Transverse colon (tissue), 4 donors: ENCODE data around the gene PNKP. TPM values are rescaled to one million over a fixed set of nuclear protein-coding genes. Genes with fewer than 3 reads are reported as not detected.

Experiments used
- DNase-seq: peaks from one replicate; pipeline ENCODE4 v3.0.0-alpha.2; 2019
- H3K27ac ChIP-seq, 4 donors: fragments of 200-600 bp; sonication (generic); 2 replicates each; pipeline ENCODE4 v1.5.1; 2016 to 2018; ENCODE audit warnings: inconsistent platforms in 4 of 4
- H3K27me3 ChIP-seq: fragments of 200-600 bp; sonication (generic); 2 replicates; pipeline ENCODE4 v1.5.1; 2017; ENCODE audit warnings: inconsistent platforms
- H3K36me3 ChIP-seq, 4 donors: fragments of 200-600 bp; sonication (generic); 2 replicates each; pipeline ENCODE4 v1.5.1; 2017 to 2019; ENCODE audit warnings: inconsistent platforms in 4 of 4
- H3K4me1 ChIP-seq, 4 donors: fragments of 200-600 bp; sonication (generic); 2 replicates each; pipeline ENCODE4 v1.5.1; 2017 to 2020; ENCODE audit warnings: inconsistent platforms in 4 of 4
- H3K4me3 ChIP-seq, 4 donors: fragments of 200-600 bp; sonication (generic); 1 replicate in 1 of 4; 2 replicates in 3 of 4; pipeline versions ENCODE4 v1.5.1 to v1.6.1; 2017 to 2019; ENCODE audit warnings: inconsistent platforms in 4 of 4
- H3K9me3 ChIP-seq, 2 donors: fragments of 200-600 bp; sonication (generic); 2 replicates each; pipeline ENCODE4 v1.5.1; 2017 to 2019; ENCODE audit warnings: inconsistent platforms in 2 of 2
- EP300 ChIP-seq: sonication (generic); formaldehyde crosslinking; IDR thresholded peaks from one replicate; pipeline ENCODE4 v1.6.1; 2017; ENCODE audit warnings: antibody characterized with exemption, low read depth
- POLR2A ChIP-seq: fragments of 450-650 bp; IDR thresholded peaks from one replicate; pipeline ENCODE4 v1.6.1; 2016; ENCODE audit warnings: antibody characterized with exemption, mild to moderate bottlenecking, moderate library complexity
- POLR2AphosphoS5 ChIP-seq, 3 donors: sonication (generic); formaldehyde crosslinking; IDR thresholded peaks; one replicate each; pipeline ENCODE4 v1.6.1; 2016; ENCODE audit warnings: antibody characterized with exemption in 3 of 3
- WGBS, 2 donors: methylation state at CpG; one replicate each; pipeline ENCODE4 v1.1.5; 2018; ENCODE audit warnings: low coverage in 1 of 2; 5-methylcytosine and 5-hydroxymethylcytosine counted together
- in situ Hi-C, 4 donors: fragments of 200-750 bp; cut with MboI; loops; one replicate each; pipeline versions ENCODE4 v1.15.0 to v1.15.1; 2017; ENCODE audit warnings: low sequenced_read_pairs in 3 of 4, low pct_ligation_motif_present in 1 of 4, low pct_unique_long_range_greater_than_20kb in 1 of 4
- intact Hi-C: fragments of 100-400 bp; cut with DNase I; formaldehyde crosslinking; loops from one replicate; pipeline ENCODE4 v1.15.1; 2023; ENCODE audit warnings: low total_unique reads
- total RNA-seq, 4 donors: library from RNA; depleted of rRNA; stranded (reverse); fragments of >200 nt; gene quantifications; one replicate each; pipeline ENCODE4 v1.1.0, GENCODE V29; 2016
- TF ChIP-seq, protein P1 (sequence below), 5 experiments: fragments of 200-600 bp in 3 of 5; fragments of 450-650 bp in 2 of 5; sonication (generic) in 3 of 5; IDR thresholded peaks; 1 replicate in 2 of 5; 2 replicates in 3 of 5; pipeline ENCODE4 v1.5.1; 2016 to 2017; ENCODE audit warnings: antibody characterized with exemption in 5 of 5, inconsistent platforms in 3 of 5, mild to moderate bottlenecking in 2 of 5, moderate library complexity in 1 of 5

PNKP gene
- total RNA-seq, 4 donors from 2014 or later = 60.8 to 128 (median 99.6) TPM

DNA sequence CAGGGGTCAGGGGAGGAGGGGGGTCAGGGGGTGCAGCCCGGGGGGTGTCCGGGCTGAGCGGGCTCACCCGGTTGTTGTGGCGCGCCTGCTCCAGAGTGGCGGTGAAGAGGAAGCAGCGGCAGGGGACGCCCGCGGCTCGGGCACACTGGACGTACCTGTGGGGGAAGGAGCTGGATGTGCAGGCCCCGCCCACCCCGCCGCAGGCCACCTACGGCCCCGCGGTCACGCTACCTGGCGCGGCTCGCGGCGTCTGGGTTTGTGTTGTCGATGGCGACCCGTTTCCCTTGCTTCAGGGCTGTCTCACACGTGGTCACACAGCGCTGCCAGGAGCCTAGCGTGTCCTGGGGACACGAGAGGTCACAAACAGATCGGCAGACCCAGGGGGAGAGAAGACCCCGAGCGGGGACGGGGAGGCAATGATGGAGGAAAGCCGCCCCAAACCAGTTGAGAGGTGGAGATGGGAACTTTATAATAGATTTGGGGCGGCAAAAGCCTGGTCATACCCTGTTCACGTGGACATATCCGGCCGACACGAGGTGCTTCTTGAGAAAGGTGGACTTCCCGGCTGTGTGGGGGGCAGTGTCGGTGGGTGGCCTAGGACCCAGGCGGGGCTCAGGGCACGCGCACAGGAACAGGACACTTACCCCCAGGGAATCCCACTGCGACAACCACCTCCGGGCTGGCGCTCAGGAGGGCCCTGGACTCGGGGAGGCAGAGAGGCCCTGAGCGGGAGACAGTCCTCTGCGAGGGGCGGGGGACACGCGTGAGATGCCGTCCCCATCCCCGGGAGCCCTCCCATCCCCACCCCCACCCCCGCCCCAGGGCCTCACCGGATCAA, 5.6 kb downstream of the PNKP start:
- intact Hi-C loops (no loop called here), in situ Hi-C loops (loop anchor here in 1 of 4 donors (10.0 to 25.0 kb wide), 2 partner anchors 47 to 374 kb away; partner anchors contain the start of genes FUZ, MED25, RPL13A and RPS11)
- DNase-seq = no peak
- H3K36me3 ChIP-seq = peaks cover 0 to 11% (median 2%) of the 10 kb centered on the region in 4 donors
- no peak overlapping the region for H3K4me3 ChIP-seq
- H3K9me3 ChIP-seq = no peaks in the 10 kb centered on the region
- WGBS, 2 donors = 88% methylated on average over 50 of the region's 60 CpGs; no CpG with 5 or more reads in 1 of the 2 donors
- TF ChIP-seq POLR2AphosphoS5 (IDR thresholded peaks at IDR 0.05) = no peak
- no peak for TF ChIP-seq POLR2A
- TF ChIP-seq EP300 = no peak
- TF ChIP-seq, protein P1, sequence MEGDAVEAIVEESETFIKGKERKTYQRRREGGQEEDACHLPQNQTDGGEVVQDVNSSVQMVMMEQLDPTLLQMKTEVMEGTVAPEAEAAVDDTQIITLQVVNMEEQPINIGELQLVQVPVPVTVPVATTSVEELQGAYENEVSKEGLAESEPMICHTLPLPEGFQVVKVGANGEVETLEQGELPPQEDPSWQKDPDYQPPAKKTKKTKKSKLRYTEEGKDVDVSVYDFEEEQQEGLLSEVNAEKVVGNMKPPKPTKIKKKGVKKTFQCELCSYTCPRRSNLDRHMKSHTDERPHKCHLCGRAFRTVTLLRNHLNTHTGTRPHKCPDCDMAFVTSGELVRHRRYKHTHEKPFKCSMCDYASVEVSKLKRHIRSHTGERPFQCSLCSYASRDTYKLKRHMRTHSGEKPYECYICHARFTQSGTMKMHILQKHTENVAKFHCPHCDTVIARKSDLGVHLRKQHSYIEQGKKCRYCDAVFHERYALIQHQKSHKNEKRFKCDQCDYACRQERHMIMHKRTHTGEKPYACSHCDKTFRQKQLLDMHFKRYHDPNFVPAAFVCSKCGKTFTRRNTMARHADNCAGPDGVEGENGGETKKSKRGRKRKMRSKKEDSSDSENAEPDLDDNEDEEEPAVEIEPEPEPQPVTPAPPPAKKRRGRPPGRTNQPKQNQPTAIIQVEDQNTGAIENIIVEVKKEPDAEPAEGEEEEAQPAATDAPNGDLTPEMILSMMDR (IDR thresholded peaks at IDR 0.05) = no peak
- H3K27me3 ChIP-seq = no peaks in the 10 kb centered on the region
- peak overlapping the region; percentile 39 to 51 (median 48) for H3K27ac ChIP-seq
- H3K4me1 ChIP-seq = peaks cover 11 to 32% (median 29%) of the 10 kb centered on the region in 4 donors

DNA sequence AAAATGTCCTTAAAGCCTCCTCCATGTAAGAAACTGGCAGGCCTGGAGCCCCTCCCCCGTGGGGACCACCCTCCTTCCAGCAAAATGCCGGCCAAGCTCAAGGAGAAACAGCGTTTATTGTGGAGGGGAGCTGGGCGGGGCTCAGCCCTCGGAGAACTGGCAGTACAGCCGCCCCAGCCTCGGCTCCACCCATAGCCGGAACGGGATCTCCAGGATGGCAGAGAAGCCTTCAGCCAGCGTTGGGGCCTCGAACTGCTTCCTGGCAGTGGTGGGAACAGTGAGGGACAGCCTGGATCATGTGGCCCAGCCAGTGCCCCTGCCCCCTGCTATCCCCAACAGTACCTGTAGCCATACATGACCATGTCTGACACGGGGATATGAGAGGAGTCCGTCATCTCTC, 6.3 kb downstream of the PNKP start:
- DNase-seq = peak; percentile 67
- no peak overlapping the region for H3K4me3 ChIP-seq
- peak overlapping the region; percentile 39 to 51 (median 48) for H3K27ac ChIP-seq
- intact Hi-C loops = no loop called here
- 39% methylated on average over 13 of the region's 13 CpGs; no CpG with 5 or more reads in 1 of the 2 donors for WGBS, 2 donors
- TF ChIP-seq POLR2AphosphoS5 (IDR thresholded peaks at IDR 0.05) = no peak
- TF ChIP-seq, protein P1 (IDR thresholded peaks at IDR 0.05) = no peak
- TF ChIP-seq POLR2A = no peak
- no peak for TF ChIP-seq EP300
- peaks cover 0 to 11% (median 2%) of the 10 kb centered on the region in 4 donors for H3K36me3 ChIP-seq
- H3K4me1 ChIP-seq = peaks cover 5 to 26% (median 23%) of the 10 kb centered on the region in 4 donors
- no peaks in the 10 kb centered on the region for H3K27me3 ChIP-seq
- in situ Hi-C loops = loop anchor here in 1 of 4 donors (10.0 to 25.0 kb wide), 2 partner anchors 46 to 374 kb away; partner anchors contain the start of genes FUZ, MED25, RPL13A and RPS11
- H3K9me3 ChIP-seq = no peaks in the 10 kb centered on the region

DNA sequence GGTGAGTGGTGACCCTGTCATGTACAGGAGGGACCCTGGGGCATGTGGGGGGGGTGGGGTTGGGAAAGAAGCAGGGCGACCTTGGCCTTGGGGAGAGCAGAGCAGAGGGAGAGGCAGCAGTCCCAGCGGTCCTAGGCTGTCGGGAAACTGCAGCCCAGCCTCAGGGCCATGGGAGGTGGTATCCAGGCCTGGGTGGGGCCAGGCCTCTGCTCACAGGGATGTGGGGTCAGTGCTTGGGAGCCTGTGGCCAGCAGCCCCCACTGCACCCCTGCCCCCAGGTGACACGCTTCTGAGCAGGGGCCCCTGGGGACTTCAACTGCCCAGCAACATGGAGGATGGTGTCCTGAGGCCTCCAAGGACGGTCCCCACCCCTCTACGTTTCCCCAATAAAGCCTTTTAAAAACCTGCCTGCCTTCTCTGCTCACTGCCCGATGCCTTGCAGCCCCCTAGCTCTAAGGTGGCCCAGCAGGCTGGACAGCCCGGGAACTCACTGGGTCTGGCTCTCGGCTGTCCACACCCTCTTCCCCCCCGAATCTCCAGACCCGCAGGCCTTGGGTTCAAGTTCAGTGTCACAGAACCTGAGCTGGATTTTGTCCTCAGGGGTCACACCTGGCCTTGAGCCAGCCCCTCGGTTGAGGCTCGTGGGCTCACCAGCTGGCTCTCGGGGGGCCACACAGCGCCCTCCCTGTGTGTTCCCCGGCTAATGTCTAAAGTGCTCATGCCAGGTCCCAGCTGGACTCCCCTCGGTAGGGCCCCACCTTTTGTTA, 6.9 kb downstream of the PNKP start:
- 76% methylated on average over 17 of the region's 17 CpGs; no CpG with 5 or more reads in 1 of the 2 donors for WGBS, 2 donors
- H3K27ac ChIP-seq = peak overlapping the region; percentile 39 to 51 (median 48)

More for the DNA sequence above, 6.9 kb downstream of the PNKP start:
- H3K27me3 ChIP-seq = no peaks in the 10 kb centered on the region
- in situ Hi-C loops (loop anchor here in 1 of 4 donors (10.0 to 25.0 kb wide), 2 partner anchors 46 to 373 kb away; partner anchors contain the start of genes FUZ, MED25, RPL13A and RPS11), intact Hi-C loops (no loop called here)
- no peak for DNase-seq
- no peak overlapping the region for H3K4me3 ChIP-seq
- H3K9me3 ChIP-seq = no peaks in the 10 kb centered on the region
- peaks cover 0 to 11% (median 2%) of the 10 kb centered on the region in 4 donors for H3K36me3 ChIP-seq
- TF ChIP-seq EP300 = no peak
- no peak for TF ChIP-seq POLR2A
- TF ChIP-seq, protein P1 (IDR thresholded peaks at IDR 0.05) = no peak
- no peak for TF ChIP-seq POLR2AphosphoS5 (IDR thresholded peaks at IDR 0.05)
- H3K4me1 ChIP-seq = peaks cover under 1 to 20% (median 17%) of the 10 kb centered on the region in 4 donors
